C1 segment of cervical spinal cord (tissue), 14 donors: ENCODE data around the gene PLCB2.

Experiments
- DNase-seq, 14 donors: peaks; one replicate each; lab custom pipeline; 2025; lab: John Stamatoyannopoulos, UW

The PLCB2 gene

GRCh38 chr15:40251486-40252140 is 56.1 kb downstream of the PLCB2 start:
- DNase-seq, result peak in 1 of 14 donors; percentile 26

- no peak for DNase-seq
Measured at GRCh38 chr15:40250771-40251483, 56.8 kb downstream of the PLCB2 start.

- DNase-seq, result no peak
Measured at GRCh38 chr15:40250304-40250656, 57.5 kb downstream of the PLCB2 start.

- DNase-seq, result peak in 1 of 14 donors; percentile 57
Measured at GRCh38 chr15:40249477-40250303, 58.0 kb downstream of the PLCB2 start.

GRCh38 chr15:40248006-40248783 is 59.5 kb downstream of the PLCB2 start:
- DNase-seq, result no peak

- no peak for DNase-seq
Measured at GRCh38 chr15:40247406-40247971, 60.2 kb downstream of the PLCB2 start.

GRCh38 chr15:40246496-40247280 is 61.0 kb downstream of the PLCB2 start:
- no peak for DNase-seq

GRCh38 chr15:40245666-40246450 is 61.9 kb downstream of the PLCB2 start:
- no peak for DNase-seq

GRCh38 chr15:40244961-40245523 is 62.7 kb downstream of the PLCB2 start:
- no peak for DNase-seq

- no peak for DNase-seq
Measured at GRCh38 chr15:40243126-40243810, 64.5 kb downstream of the PLCB2 start.

- no peak for DNase-seq
Measured at GRCh38 chr15:40242601-40243000, 65.1 kb downstream of the PLCB2 start.

- DNase-seq, result no peak
Measured at GRCh38 chr15:40242213-40242599, 65.5 kb downstream of the PLCB2 start.

- DNase-seq, result no peak
Measured at GRCh38 chr15:40241269-40242212, 66.2 kb downstream of the PLCB2 start.

GRCh38 chr15:40240619-40241221 is 67.0 kb downstream of the PLCB2 start:
- no peak for DNase-seq

- DNase-seq, result peak in 3 of 14 donors; percentile 36 to 51 (median 46)
Measured at GRCh38 chr15:40239693-40240618, 67.8 kb downstream of the PLCB2 start.

GRCh38 chr15:40239404-40239692 is 68.4 kb downstream of the PLCB2 start:
- DNase-seq, result no peak
